ENCODE measurements around the gene KCNH1.
"Not testable (repeated sequence)": the region's sequence is repeated elsewhere in the genome, so short reads cannot be mapped to it uniquely, and the experiment has no call there.

KCNH1 gene

GRCh38 chr1:211095381-211095780, 38.6 kb downstream of the KCNH1 start:
- DNase-seq: no peak
- no peak for ATAC-seq

- ATAC-seq: no peak
- DNase-seq: no peak
Measured at GRCh38 chr1:211092955-211093354, 41.0 kb downstream of the KCNH1 start.

GRCh38 chr1:211091867-211092266, 42.1 kb downstream of the KCNH1 start:
- no peak for DNase-seq
- no peak for ATAC-seq

GRCh38 chr1:211089536-211089935, 44.4 kb downstream of the KCNH1 start:
- ATAC-seq (no peak), DNase-seq (no peak)

GRCh38 chr1:211088156-211088555, 45.8 kb downstream of the KCNH1 start:
- no peak for DNase-seq
- ATAC-seq: no peak

GRCh38 chr1:211082824-211083223, 51.1 kb downstream of the KCNH1 start:
- ATAC-seq (no peak), DNase-seq (no peak)

- ATAC-seq, DNase-seq: not testable (repeated sequence)
Measured at GRCh38 chr1:211081447-211081846, 52.5 kb downstream of the KCNH1 start.

GRCh38 chr1:211068976-211069375, 65.0 kb downstream of the KCNH1 start:
- DNase-seq (no peak), ATAC-seq (no peak)

- ATAC-seq: no peak
- no peak for DNase-seq
Measured at GRCh38 chr1:211066781-211067384, 67.1 kb downstream of the KCNH1 start.

- DNase-seq, ATAC-seq: not testable (repeated sequence)
Measured at GRCh38 chr1:211041838-211042237, 92.1 kb downstream of the KCNH1 start.

- no peak for DNase-seq
Measured at GRCh38 chr1:211037095-211037494, 96.9 kb downstream of the KCNH1 start.

GRCh38 chr1:211036381-211037060, 97.4 kb downstream of the KCNH1 start:
- DNase-seq: no peak
- ATAC-seq: no peak

More at GRCh38 chr1:211037095-211037494, 96.9 kb downstream of the KCNH1 start:
- ATAC-seq: peak; percentile 69

GRCh38 chr1:211035821-211036380, 98.0 kb downstream of the KCNH1 start:
- ATAC-seq: no peak
- DNase-seq: no peak

GRCh38 chr1:211033921-211034525, 99.9 kb downstream of the KCNH1 start:
- DNase-seq (no peak), ATAC-seq (no peak)

- DNase-seq: no peak
- ATAC-seq: no peak
Measured at GRCh38 chr1:211024901-211025300, 109.0 kb downstream of the KCNH1 start.

GRCh38 chr1:211019266-211019665, 114.7 kb downstream of the KCNH1 start:
- DNase-seq (no peak), ATAC-seq (no peak)

- ATAC-seq: no peak
- no peak for DNase-seq
Measured at GRCh38 chr1:211018690-211019089, 115.3 kb downstream of the KCNH1 start.

- DNase-seq (no peak), ATAC-seq (no peak)
Measured at GRCh38 chr1:211017075-211017718, 116.8 kb downstream of the KCNH1 start.

GRCh38 chr1:211014275-211014674, 119.7 kb downstream of the KCNH1 start:
- DNase-seq: no peak
- no peak for ATAC-seq

GRCh38 chr1:211013346-211014240, 120.4 kb downstream of the KCNH1 start:
- no peak for DNase-seq
- no peak for ATAC-seq

- ATAC-seq, DNase-seq: not testable (repeated sequence)
Measured at GRCh38 chr1:211011128-211011527, 122.8 kb downstream of the KCNH1 start.

GRCh38 chr1:211009944-211010343, 124.0 kb downstream of the KCNH1 start:
- DNase-seq: no peak
- no peak for ATAC-seq

Data from stimulated activated naive CD8-positive, alpha-beta T cell treated with anti-CD3 and anti-CD28 coated beads, Interleukin-15, Interleukin-2, amounts not matched to agents 100 U/mL and 50 U/mL, for 24 hours (primary cell).